HG02759 (cell line): Measurements from ENCODE around the gene CBLB.

Experiments used
- ATAC-seq: cut with Tn5 transposase; IDR thresholded peaks from one replicate; pipeline ENCODE4 v1.9.1; 2021; ENCODE audit warnings: mild to moderate bottlenecking, moderate library complexity; ENCODE audit not compliant: unreplicated experiment

Gene CBLB

GRCh38 chr3:105647047-105647446 is 221.8 kb downstream of the CBLB start:
- ATAC-seq = no peak

- no peak for ATAC-seq
Observed at GRCh38 chr3:105639131-105639530, 229.7 kb downstream of the CBLB start.

- no peak for ATAC-seq
Observed at GRCh38 chr3:105634708-105635107, 234.1 kb downstream of the CBLB start.

GRCh38 chr3:105629718-105630117 is 239.1 kb downstream of the CBLB start:
- no peak for ATAC-seq

GRCh38 chr3:105626739-105627138 is 242.1 kb downstream of the CBLB start:
- ATAC-seq = no peak

GRCh38 chr3:105622169-105622568 is 246.6 kb downstream of the CBLB start:
- no peak for ATAC-seq

GRCh38 chr3:105620236-105620635 is 248.6 kb downstream of the CBLB start:
- ATAC-seq = no peak

GRCh38 chr3:105619651-105620050 is 249.2 kb downstream of the CBLB start:
- no peak for ATAC-seq

GRCh38 chr3:105618556-105618955 is 250.3 kb downstream of the CBLB start:
- ATAC-seq = no peak

GRCh38 chr3:105616374-105617121 is 252.3 kb downstream of the CBLB start:
- ATAC-seq = no peak

GRCh38 chr3:105615814-105616213 is 253.0 kb downstream of the CBLB start:
- no peak for ATAC-seq

GRCh38 chr3:105614288-105615030 is 254.4 kb downstream of the CBLB start:
- no peak for ATAC-seq

GRCh38 chr3:105613120-105613519 is 255.7 kb downstream of the CBLB start:
- no peak for ATAC-seq

GRCh38 chr3:105611304-105612192 is 257.3 kb downstream of the CBLB start:
- no peak for ATAC-seq

GRCh38 chr3:105610473-105610872 is 258.3 kb downstream of the CBLB start:
- ATAC-seq = no peak

GRCh38 chr3:105608623-105609022 is 260.2 kb downstream of the CBLB start:
- no peak for ATAC-seq

GRCh38 chr3:105606016-105606415 is 262.8 kb downstream of the CBLB start:
- ATAC-seq = no peak
